Peyer's patch (tissue), 4 donors: ENCODE data around the gene RMDN2.

Source experiments
- CTCF ChIP-seq, 6 experiments: fragments of 450-650 bp in 4 of 6; fragments of 200-600 bp in 2 of 6; sonication (generic) in 1 of 6; IDR thresholded peaks; one replicate each; pipeline ENCODE4 v1.5.1; 2017 to 2019; ENCODE audit warnings: antibody characterized with exemption in 6 of 6, mild to moderate bottlenecking in 3 of 6, moderate library complexity in 1 of 6
- POLR2A ChIP-seq, 2 donors: fragments of 450-650 bp; IDR thresholded peaks; one replicate each; pipeline ENCODE4 v1.5.1; 2017; ENCODE audit warnings: antibody characterized with exemption in 2 of 2, mild to moderate bottlenecking in 2 of 2, moderate library complexity in 2 of 2

- TF ChIP-seq CTCF (IDR thresholded peaks at IDR 0.05) = no peak
- no peak for TF ChIP-seq POLR2A (IDR thresholded peaks at IDR 0.05)
Observed at GRCh38 chr2:37914340-37914739, 10.7 kb upstream of the RMDN2 start.
